ENCODE results near the gene KLKB1.

DNA sequence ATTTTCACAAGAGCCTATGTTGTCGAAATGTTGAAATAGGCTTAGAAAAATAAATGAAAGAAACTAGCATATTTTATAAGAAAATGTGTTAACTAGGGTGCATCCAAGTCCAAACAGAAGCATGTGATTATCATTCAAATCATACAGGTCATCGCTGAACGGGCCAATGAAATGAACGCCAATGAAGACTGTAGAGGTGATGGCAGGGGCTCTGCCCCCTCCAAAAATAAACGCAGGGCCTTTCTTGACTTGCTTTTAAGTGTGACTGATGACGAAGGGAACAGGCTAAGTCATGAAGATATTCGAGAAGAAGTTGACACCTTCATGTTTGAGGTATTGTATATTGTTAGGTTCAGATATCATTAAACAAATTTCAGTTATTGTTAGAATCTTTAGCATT is 26.3 kb upstream of the KLKB1 start:
- TF ChIP-seq, protein P1, sequence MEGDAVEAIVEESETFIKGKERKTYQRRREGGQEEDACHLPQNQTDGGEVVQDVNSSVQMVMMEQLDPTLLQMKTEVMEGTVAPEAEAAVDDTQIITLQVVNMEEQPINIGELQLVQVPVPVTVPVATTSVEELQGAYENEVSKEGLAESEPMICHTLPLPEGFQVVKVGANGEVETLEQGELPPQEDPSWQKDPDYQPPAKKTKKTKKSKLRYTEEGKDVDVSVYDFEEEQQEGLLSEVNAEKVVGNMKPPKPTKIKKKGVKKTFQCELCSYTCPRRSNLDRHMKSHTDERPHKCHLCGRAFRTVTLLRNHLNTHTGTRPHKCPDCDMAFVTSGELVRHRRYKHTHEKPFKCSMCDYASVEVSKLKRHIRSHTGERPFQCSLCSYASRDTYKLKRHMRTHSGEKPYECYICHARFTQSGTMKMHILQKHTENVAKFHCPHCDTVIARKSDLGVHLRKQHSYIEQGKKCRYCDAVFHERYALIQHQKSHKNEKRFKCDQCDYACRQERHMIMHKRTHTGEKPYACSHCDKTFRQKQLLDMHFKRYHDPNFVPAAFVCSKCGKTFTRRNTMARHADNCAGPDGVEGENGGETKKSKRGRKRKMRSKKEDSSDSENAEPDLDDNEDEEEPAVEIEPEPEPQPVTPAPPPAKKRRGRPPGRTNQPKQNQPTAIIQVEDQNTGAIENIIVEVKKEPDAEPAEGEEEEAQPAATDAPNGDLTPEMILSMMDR (IDR thresholded peaks at IDR 0.05) = no peak
- TF ChIP-seq ZFX (IDR thresholded peaks at IDR 0.05; ENCODE audit: borderline replicate concordance) = no peak
